Endothelial cell (in vitro differentiated cells): ENCODE results near the gene ARL5C. TPM values are rescaled to one million over a fixed set of nuclear protein-coding genes. Genes with fewer than 3 reads are reported as not detected.

Source experiments
- DNase-seq: peaks from one replicate; pipeline ENCODE4 v3.0.0; 2021; ENCODE audit warnings: low spot score
- H3K27ac Mint-ChIP-seq: one replicate; pipeline ENCODE4 v1.8.0; 2021; ENCODE audit warnings: mixed read lengths, inconsistent platforms; ENCODE audit not compliant: unreplicated experiment
- H3K27me3 Mint-ChIP-seq: one replicate; pipeline ENCODE4 v1.8.0; 2021; ENCODE audit warnings: mild to moderate bottlenecking, moderate library complexity, mixed read lengths, inconsistent platforms; ENCODE audit not compliant: unreplicated experiment
- H3K36me3 Mint-ChIP-seq: one replicate; pipeline ENCODE4 v1.8.0; 2021; ENCODE audit warnings: mild to moderate bottlenecking, low read depth, mixed read lengths, inconsistent platforms; ENCODE audit not compliant: unreplicated experiment
- H3K4me1 Mint-ChIP-seq: one replicate; pipeline ENCODE4 v1.8.0; 2021; ENCODE audit warnings: mild to moderate bottlenecking, mixed read lengths, inconsistent platforms; ENCODE audit not compliant: unreplicated experiment
- H3K4me3 Mint-ChIP-seq: one replicate; pipeline ENCODE4 v1.8.0; 2021; ENCODE audit warnings: mild to moderate bottlenecking, mixed read lengths, inconsistent platforms; ENCODE audit not compliant: unreplicated experiment
- H3K9me3 Mint-ChIP-seq: one replicate; pipeline ENCODE4 v1.8.0; 2021; ENCODE audit warnings: mixed read lengths, inconsistent platforms; ENCODE audit not compliant: unreplicated experiment
- long read RNA-seq: library from polyadenylated mRNA; unstranded; transcript quantifications from one replicate; pipeline ENCODE4 v2.0.0, GENCODE V29; 2020; ENCODE audit not compliant: unreplicated experiment
- total RNA-seq: library from RNA; stranded (reverse); fragmentation: NEBNext Ultra II Directional; extraction: Animal tissue kit (Norgen Biotek cat#: 25700); gene quantifications from one replicate; pipeline ENCODE4 v1.2.1, GENCODE V29; 2021; ENCODE audit not compliant: unreplicated experiment
- TF ChIP-seq, protein P1 (sequence below): fragments of 200-600 bp; sonication (generic); IDR thresholded peaks from one replicate; pipeline ENCODE4 v1.5.0; 2021; ENCODE audit warnings: antibody characterized with exemption; ENCODE audit not compliant: unreplicated experiment

The ARL5C gene, protein sequence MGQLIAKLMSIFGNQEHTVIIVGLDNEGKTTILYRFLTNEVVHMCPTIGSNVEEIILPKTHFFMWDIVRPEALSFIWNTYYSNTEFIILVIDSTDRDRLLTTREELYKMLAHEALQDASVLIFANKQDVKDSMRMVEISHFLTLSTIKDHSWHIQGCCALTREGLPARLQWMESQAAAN
- not detected for total RNA-seq
- long read RNA-seq: 0 reads

DNA sequence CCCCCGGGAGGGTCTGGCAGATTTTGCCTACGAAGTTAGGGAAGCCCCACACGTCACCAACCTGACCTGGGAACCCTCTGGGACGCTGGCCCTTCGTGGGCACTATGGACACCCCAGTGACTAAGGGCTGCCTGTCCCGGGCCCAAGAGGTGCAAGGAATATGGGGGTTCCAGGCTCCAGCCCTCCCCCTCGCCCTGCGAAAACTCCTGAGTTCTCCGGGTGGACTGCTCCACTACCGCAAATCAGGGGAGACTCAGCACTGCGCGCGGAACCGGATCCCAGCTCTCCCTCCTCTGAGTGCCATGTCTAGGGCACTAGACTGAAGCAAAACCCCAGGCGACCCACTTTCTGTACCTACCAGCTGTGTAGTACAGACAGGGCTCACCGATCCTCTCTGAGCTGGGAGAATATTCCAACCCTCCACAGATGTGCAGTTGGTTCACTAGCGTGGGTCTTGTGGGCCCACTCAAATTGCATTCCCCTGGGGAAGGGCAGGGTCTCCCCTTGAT lies at the start of gene ARL5C:
TSS of gene ARL5C (minus strand) at position 321 of the 509 bp plus-strand sequence. CDS start 401 bp downstream, outside the sequence.
- H3K9me3 Mint-ChIP-seq: no peaks in the 10 kb centered on the region
- H3K4me3 Mint-ChIP-seq: peak within 1 kb of the TSS; percentile 93
- peaks cover 16% of the 10 kb centered on the region for H3K4me1 Mint-ChIP-seq
- peaks cover 8% of the 10 kb centered on the region for H3K27me3 Mint-ChIP-seq
- no peak for DNase-seq
- H3K27ac Mint-ChIP-seq: no peak within 1 kb of the TSS
- peaks cover 3% of the 10 kb centered on the region for H3K36me3 Mint-ChIP-seq
- TF ChIP-seq, protein P1, sequence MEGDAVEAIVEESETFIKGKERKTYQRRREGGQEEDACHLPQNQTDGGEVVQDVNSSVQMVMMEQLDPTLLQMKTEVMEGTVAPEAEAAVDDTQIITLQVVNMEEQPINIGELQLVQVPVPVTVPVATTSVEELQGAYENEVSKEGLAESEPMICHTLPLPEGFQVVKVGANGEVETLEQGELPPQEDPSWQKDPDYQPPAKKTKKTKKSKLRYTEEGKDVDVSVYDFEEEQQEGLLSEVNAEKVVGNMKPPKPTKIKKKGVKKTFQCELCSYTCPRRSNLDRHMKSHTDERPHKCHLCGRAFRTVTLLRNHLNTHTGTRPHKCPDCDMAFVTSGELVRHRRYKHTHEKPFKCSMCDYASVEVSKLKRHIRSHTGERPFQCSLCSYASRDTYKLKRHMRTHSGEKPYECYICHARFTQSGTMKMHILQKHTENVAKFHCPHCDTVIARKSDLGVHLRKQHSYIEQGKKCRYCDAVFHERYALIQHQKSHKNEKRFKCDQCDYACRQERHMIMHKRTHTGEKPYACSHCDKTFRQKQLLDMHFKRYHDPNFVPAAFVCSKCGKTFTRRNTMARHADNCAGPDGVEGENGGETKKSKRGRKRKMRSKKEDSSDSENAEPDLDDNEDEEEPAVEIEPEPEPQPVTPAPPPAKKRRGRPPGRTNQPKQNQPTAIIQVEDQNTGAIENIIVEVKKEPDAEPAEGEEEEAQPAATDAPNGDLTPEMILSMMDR: no peak

- Mint-ChIP-seq H3K27ac (no peak overlapping the region), H3K4me3 (no peak overlapping the region), H3K27me3 (peaks cover 13% of the 10 kb centered on the region), H3K36me3 (peaks cover 3% of the 10 kb centered on the region), H3K4me1 (no peaks in the 10 kb centered on the region), H3K9me3 (no peaks in the 10 kb centered on the region)
- DNase-seq: no peak
- TF ChIP-seq, protein P1: no peak
Observed at GRCh38 chr17:39213852-39214251, 47.9 kb upstream of the ARL5C start.

DNA sequence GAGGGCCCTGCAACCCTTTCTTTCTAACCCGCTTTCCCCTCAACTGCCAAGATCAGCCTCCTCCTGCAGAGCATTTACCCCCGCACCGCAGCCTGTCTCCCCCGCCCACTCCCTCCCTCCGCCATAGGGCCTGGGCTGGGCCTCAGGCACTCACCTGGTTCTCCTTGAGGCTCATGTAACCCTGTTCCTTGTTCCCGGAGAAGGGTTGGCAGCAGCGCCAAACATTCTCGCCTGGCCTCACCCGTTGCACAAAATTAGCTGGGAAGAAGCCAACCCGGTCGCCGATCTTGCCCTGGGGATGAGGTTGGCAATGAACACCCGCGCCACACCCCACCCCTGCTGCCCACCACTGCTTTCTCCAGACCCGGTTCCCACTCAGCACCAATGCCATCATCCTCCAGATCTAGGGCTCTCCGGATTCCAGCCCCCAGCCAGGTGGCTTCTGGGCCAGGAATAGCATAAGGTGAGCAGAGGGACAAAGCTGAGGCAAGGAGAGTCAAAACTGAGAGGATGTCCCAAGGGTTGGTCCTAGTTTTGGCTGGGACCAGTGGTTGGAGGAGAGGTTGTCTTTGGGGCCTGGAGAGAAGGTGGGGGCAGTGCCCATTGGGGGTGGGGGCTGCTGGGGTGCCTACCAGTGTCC lies 47.0 kb upstream of the ARL5C start:
- H3K4me3 Mint-ChIP-seq: no peak overlapping the region
- H3K27me3 Mint-ChIP-seq: peaks cover 9% of the 10 kb centered on the region
- H3K4me1 Mint-ChIP-seq: no peaks in the 10 kb centered on the region
- no peak overlapping the region for H3K27ac Mint-ChIP-seq
- H3K36me3 Mint-ChIP-seq: peaks cover 3% of the 10 kb centered on the region
- DNase-seq: no peak
- TF ChIP-seq, protein P1: no peak
- no peaks in the 10 kb centered on the region for H3K9me3 Mint-ChIP-seq

- DNase-seq: no peak
- Mint-ChIP-seq H3K27me3 (peaks cover 9% of the 10 kb centered on the region), H3K27ac (no peak overlapping the region), H3K4me1 (no peaks in the 10 kb centered on the region), H3K4me3 (no peak overlapping the region), H3K9me3 (no peaks in the 10 kb centered on the region), H3K36me3 (peaks cover 3% of the 10 kb centered on the region)
- TF ChIP-seq, protein P1: no peak
Observed at GRCh38 chr17:39212195-39212810, 46.3 kb upstream of the ARL5C start.

- peaks cover 2% of the 10 kb centered on the region for H3K4me1 Mint-ChIP-seq
- H3K9me3 Mint-ChIP-seq: no peaks in the 10 kb centered on the region
- peaks cover 4% of the 10 kb centered on the region for H3K27me3 Mint-ChIP-seq
- H3K27ac Mint-ChIP-seq: no peak overlapping the region
- DNase-seq: no peak
- TF ChIP-seq, protein P1: no peak
- no peaks in the 10 kb centered on the region for H3K36me3 Mint-ChIP-seq
- H3K4me3 Mint-ChIP-seq: no peak overlapping the region
Observed at GRCh38 chr17:39210093-39210434, 44.1 kb upstream of the ARL5C start.
